Ascending aorta (tissue), 2 donors: Measurements from ENCODE around the gene CKMT2. TPM values are rescaled to one million over a fixed set of nuclear protein-coding genes. Genes with fewer than 3 reads are reported as not detected.
A peak's percentile ranks its signal among the peaks of the same experiment; 100 is the strongest.

Experiments used
- DNase-seq, 2 donors: peaks; one replicate each; pipeline ENCODE4 v3.0.0-alpha.2; 2019; ENCODE audit warnings: low spot score in 2 of 2
- H3K27ac ChIP-seq, 2 donors: fragments of 200-600 bp; sonication (generic); one replicate each; pipeline ENCODE4 v1.5.1; 2016 to 2017; ENCODE audit warnings: mild to moderate bottlenecking in 1 of 2
- H3K27me3 ChIP-seq: fragments of 200-600 bp; sonication (generic); one replicate; pipeline ENCODE4 v1.5.1; 2017
- H3K36me3 ChIP-seq, 2 donors: fragments of 200-600 bp; sonication (generic); one replicate each; pipeline ENCODE4 v1.5.1; 2016
- H3K4me1 ChIP-seq, 2 donors: fragments of 200-600 bp; sonication (generic); one replicate each; pipeline ENCODE4 v1.5.1; 2016 to 2017; ENCODE audit warnings: mild to moderate bottlenecking in 1 of 2
- H3K4me3 ChIP-seq, 2 donors: fragments of 200-600 bp; sonication (generic); one replicate each; pipeline ENCODE4 v1.5.1; 2016 to 2017; ENCODE audit warnings: mild to moderate bottlenecking in 1 of 2
- H3K9me3 ChIP-seq, 2 donors: fragments of 200-600 bp; sonication (generic); one replicate each; pipeline ENCODE4 v1.5.1; 2016
- intact Hi-C: fragments of 100-400 bp; cut with DNase I; formaldehyde crosslinking; loops from one replicate; pipeline ENCODE4 v1.15.1; 2023
- total RNA-seq: library from RNA; depleted of rRNA; stranded (reverse); fragments of >200 nt; gene quantifications from one replicate; pipeline ENCODE4 v1.1.0, GENCODE V29; 2016
- TF ChIP-seq, protein P1 (sequence below), 3 experiments: fragments of 200-600 bp in 2 of 3; fragments of 450-650 bp in 1 of 3; sonication (generic) in 2 of 3; IDR thresholded peaks; one replicate each; pipeline ENCODE4 v1.5.1; 2016 to 2019; ENCODE audit warnings: antibody characterized with exemption in 3 of 3, mild to moderate bottlenecking in 1 of 3, moderate library complexity in 1 of 3

The CKMT2 gene
- total RNA-seq, 1 donor from 2014 or later = 0.43 TPM

- Histone ChIP-seq H3K9me3 (no peaks in the 10 kb centered on the region), H3K4me3 (peak overlapping the region in 1 of 2 donors; percentile 39), H3K27me3 (no peaks in the 10 kb centered on the region), H3K36me3 (no peaks in the 10 kb centered on the region), H3K4me1 (peaks cover 11 to 30% of the 10 kb centered on the region in 2 donors), H3K27ac (peak overlapping the region; percentile 93 to 98)
- intact Hi-C loops = loop anchor here (10.0 kb wide), 3 partner anchors 539 to 1721 kb away; partner anchors contain the start of genes ATG10 and HOMER1
- TF ChIP-seq, protein P1, sequence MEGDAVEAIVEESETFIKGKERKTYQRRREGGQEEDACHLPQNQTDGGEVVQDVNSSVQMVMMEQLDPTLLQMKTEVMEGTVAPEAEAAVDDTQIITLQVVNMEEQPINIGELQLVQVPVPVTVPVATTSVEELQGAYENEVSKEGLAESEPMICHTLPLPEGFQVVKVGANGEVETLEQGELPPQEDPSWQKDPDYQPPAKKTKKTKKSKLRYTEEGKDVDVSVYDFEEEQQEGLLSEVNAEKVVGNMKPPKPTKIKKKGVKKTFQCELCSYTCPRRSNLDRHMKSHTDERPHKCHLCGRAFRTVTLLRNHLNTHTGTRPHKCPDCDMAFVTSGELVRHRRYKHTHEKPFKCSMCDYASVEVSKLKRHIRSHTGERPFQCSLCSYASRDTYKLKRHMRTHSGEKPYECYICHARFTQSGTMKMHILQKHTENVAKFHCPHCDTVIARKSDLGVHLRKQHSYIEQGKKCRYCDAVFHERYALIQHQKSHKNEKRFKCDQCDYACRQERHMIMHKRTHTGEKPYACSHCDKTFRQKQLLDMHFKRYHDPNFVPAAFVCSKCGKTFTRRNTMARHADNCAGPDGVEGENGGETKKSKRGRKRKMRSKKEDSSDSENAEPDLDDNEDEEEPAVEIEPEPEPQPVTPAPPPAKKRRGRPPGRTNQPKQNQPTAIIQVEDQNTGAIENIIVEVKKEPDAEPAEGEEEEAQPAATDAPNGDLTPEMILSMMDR (IDR thresholded peaks at IDR 0.05) = no peak
- peak in 1 of 2 donors; percentile 75 for DNase-seq
Measured at GRCh38 chr5:81235287-81236072, 2.4 kb downstream of the CKMT2 start.

DNA sequence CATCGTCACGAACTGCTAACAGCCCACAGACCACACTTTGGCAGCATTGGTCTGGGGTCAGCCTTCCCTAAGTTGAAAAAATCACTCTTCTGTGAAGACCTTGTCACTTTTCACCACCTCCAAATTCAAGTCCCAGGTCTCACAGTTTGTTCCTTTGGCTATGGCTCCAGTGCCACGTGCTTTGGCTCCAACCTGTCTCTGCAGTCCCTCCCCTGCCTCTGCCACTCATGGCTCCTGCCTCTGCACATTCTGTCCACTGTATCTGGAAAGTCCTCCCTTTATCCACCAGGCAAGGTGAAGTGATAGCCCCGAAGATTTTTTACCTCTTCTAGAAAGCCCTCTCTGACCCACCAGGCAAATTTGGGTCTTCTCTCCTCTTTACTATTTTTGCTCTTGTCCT, 5.3 kb downstream of the CKMT2 start:
- no peak for DNase-seq
- no peak overlapping the region for H3K4me3 ChIP-seq
- peaks cover 11 to 34% of the 10 kb centered on the region in 2 donors for H3K4me1 ChIP-seq
- intact Hi-C loops = loop anchor here (10.0 kb wide), 3 partner anchors 536 to 1724 kb away; partner anchors contain the start of genes ATG10 and HOMER1
- H3K36me3 ChIP-seq = no peaks in the 10 kb centered on the region
- no peaks in the 10 kb centered on the region for H3K27me3 ChIP-seq
- peak overlapping the region in 1 of 2 donors; percentile 41 for H3K27ac ChIP-seq
- no peaks in the 10 kb centered on the region for H3K9me3 ChIP-seq
- TF ChIP-seq, protein P1 (IDR thresholded peaks at IDR 0.05) = no peak

DNA sequence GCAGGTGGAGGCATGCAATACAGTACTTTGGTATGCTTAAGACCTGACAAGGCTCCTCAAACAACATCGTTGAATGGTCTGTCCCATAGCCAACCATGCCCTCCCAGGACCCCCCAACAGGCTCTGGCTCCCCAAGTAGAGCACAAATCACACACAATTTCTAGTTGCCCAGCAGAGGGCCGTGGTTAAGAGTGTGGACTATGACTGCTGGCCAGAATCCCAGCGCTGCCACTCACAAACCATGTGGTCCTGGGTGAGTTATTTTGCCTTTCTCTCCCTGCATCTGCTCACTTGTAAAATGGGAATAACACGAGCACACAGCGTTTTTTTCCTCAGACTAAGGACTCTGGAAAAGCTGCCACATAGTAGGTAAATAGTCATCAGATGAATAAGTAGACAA, 6.5 kb downstream of the CKMT2 start:
- intact Hi-C loops = loop anchor here (10.0 kb wide), 3 partner anchors 535 to 1725 kb away; partner anchors contain the start of genes ATG10 and HOMER1
- peaks cover 8 to 27% of the 10 kb centered on the region in 2 donors for H3K4me1 ChIP-seq
- peak overlapping the region in 1 of 2 donors; percentile 41 for H3K27ac ChIP-seq
- no peak for DNase-seq
- H3K9me3 ChIP-seq = no peaks in the 10 kb centered on the region
- TF ChIP-seq, protein P1 (IDR thresholded peaks at IDR 0.05) = peak in 1 of 3 experiments; percentile 15
- no peaks in the 10 kb centered on the region for H3K27me3 ChIP-seq
- no peaks in the 10 kb centered on the region for H3K36me3 ChIP-seq
- no peak overlapping the region for H3K4me3 ChIP-seq

DNA sequence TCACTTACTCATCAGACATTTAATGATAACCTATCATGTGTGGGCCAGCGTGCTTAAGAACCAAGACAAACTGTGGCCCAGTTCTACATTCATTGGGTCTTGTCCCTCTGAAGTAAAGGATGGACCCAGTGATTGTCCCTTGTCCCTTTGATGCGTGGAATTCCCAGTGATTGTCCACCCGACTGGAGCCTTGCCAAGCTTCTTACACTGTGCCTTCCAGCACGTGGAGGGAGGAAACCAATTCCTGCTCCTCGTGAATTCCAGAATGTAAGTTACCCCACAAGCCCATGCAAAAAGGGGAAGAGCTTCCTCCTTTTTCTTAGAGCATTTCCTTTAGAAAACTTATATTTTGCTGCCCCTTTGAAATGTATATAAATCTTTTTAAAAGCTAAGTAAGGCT, 7.9 kb downstream of the CKMT2 start:
- Histone ChIP-seq H3K36me3 (no peaks in the 10 kb centered on the region), H3K4me3 (no peak overlapping the region), H3K9me3 (no peaks in the 10 kb centered on the region), H3K4me1 (peaks cover 4 to 13% of the 10 kb centered on the region in 2 donors), H3K27ac (no peak overlapping the region), H3K27me3 (no peaks in the 10 kb centered on the region)
- no peak for DNase-seq
- TF ChIP-seq, protein P1 (IDR thresholded peaks at IDR 0.05) = no peak
- intact Hi-C loops = no loop called here

DNA sequence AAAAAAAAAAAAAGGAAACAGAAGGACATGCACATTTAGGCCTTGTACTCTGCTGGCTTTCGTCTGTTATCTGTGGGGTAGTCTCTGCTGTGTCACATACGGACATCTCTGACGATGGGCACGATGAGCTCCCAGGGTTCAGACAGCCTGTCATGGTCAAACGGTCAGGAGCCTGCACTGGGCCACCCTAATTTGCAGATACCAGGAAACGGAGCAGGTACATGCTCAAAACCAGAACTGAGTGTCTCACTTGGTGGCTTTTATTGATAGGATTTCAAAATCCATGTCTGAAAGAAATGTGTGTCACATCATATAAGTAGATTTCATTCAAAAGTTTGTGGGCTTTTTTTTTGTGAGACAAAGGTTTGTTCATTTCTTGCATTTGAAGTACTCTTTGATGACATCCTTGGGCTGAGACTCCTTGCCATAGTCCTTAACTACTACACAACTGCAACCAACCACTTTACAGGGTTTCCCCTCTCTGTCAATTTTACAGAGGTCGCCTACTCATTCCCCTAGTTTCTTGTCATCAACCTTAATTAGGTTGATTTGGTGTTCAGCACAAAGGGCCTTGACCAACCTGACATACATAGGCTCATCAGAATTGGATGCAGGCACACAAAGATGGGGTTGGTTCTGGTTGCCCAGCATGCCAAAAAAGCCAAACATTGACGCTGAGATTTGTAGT, 9.0 kb downstream of the CKMT2 start:
- no peaks in the 10 kb centered on the region for H3K9me3 ChIP-seq
- no peaks in the 10 kb centered on the region for H3K36me3 ChIP-seq
- no peaks in the 10 kb centered on the region for H3K27me3 ChIP-seq
- DNase-seq = no peak
- H3K4me1 ChIP-seq = peaks cover 0 to 11% of the 10 kb centered on the region in 2 donors
- TF ChIP-seq, protein P1 (IDR thresholded peaks at IDR 0.05) = no peak
- no peak overlapping the region for H3K4me3 ChIP-seq
- peak overlapping the region in 1 of 2 donors; percentile 47 for H3K27ac ChIP-seq
- intact Hi-C loops = no loop called here
